Lower leg skin (tissue), 4 donors: ENCODE results near the gene TMEM163. TPM values are rescaled to one million over a fixed set of nuclear protein-coding genes. Genes with fewer than 3 reads are reported as not detected.
"Not testable (repeated sequence)": the region's sequence is repeated elsewhere in the genome, so short reads cannot be mapped to it uniquely, and the experiment has no call there.

Source experiments
- DNase-seq, 2 donors: peaks; one replicate each; pipeline ENCODE4 v3.0.0-alpha.2; 2019; ENCODE audit warnings: low spot score in 2 of 2
- H3K4me3 ChIP-seq: fragments of 200-600 bp; sonication (generic); 2 replicates; pipeline ENCODE4 v1.5.1; 2017; ENCODE audit warnings: mild to moderate bottlenecking, low read depth; ENCODE audit not compliant: poor library complexity, severe bottlenecking
- CTCF ChIP-seq, 3 donors: fragments of 450-650 bp; IDR thresholded peaks; one replicate each; pipeline ENCODE4 v1.5.1; 2016; ENCODE audit warnings: antibody characterized with exemption in 3 of 3, mild to moderate bottlenecking in 3 of 3, moderate library complexity in 2 of 3
- POLR2A ChIP-seq, 2 donors: fragments of 450-650 bp; IDR thresholded peaks; one replicate each; pipeline ENCODE4 v1.6.1; 2016 to 2017; ENCODE audit warnings: antibody characterized with exemption in 2 of 2, mild to moderate bottlenecking in 1 of 2, moderate library complexity in 1 of 2
- WGBS, 2 donors: methylation state at CpG; one replicate each; pipeline ENCODE4 v1.1.5; 2018; 5-methylcytosine and 5-hydroxymethylcytosine counted together
- intact Hi-C: fragments of 100-400 bp; cut with DNase I; formaldehyde crosslinking; loops from one replicate; pipeline ENCODE4 v1.15.0; 2023; ENCODE audit warnings: low total_unique reads
- total RNA-seq, 4 donors: library from RNA; depleted of rRNA; stranded (reverse); fragments of >200 nt; gene quantifications; one replicate each; pipeline ENCODE4 v1.1.0, GENCODE V29; 2016

Gene TMEM163
- total RNA-seq, 4 donors from 2014 or later: 0.19 to 0.46 TPM; not detected in 2

- peak in 1 of 2 donors; percentile 23 for DNase-seq
- TF ChIP-seq POLR2A (IDR thresholded peaks at IDR 0.05) (no peak), CTCF (IDR thresholded peaks at IDR 0.05) (no peak)
- WGBS, 2 donors: 78 to 84% methylated on average over 3 of the region's 3 CpGs
- H3K4me3 ChIP-seq: no peak overlapping the region
- intact Hi-C loops: no loop called here
Measured at GRCh38 chr2:134599236-134599635, 119.6 kb downstream of the TMEM163 start.

GRCh38 chr2:134594399-134594798 is 124.4 kb downstream of the TMEM163 start:
- H3K4me3 ChIP-seq: no peak overlapping the region
- intact Hi-C loops: no loop called here
- TF ChIP-seq POLR2A (IDR thresholded peaks at IDR 0.05): no peak
- no peak for TF ChIP-seq CTCF (IDR thresholded peaks at IDR 0.05)
- DNase-seq: peak in 1 of 2 donors; percentile 15
- WGBS, 2 donors: 55 to 57% methylated on average over 6 of the region's 6 CpGs

DNA sequence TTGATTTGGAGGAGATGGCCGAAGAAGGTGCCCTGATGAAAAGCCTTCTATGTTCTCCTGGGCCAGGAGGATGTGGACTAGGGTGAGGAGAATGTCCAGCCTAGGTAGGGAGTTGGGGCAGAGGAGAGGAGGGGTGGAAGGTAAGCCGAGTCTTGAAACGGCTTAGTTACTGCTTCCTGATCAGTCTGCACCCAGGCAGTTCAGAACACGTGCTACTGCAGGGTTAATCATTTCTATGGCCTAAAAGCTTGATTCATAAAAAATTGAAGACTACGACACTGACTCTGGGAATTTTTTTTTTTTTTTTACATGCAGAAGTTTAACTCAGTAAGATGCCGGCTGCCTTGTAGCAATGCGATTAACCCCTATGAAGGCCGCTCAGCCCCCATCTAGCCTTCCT is 125.3 kb downstream of the TMEM163 start:
- no peak for TF ChIP-seq POLR2A (IDR thresholded peaks at IDR 0.05)
- TF ChIP-seq CTCF (IDR thresholded peaks at IDR 0.05): no peak
- H3K4me3 ChIP-seq: no peak overlapping the region
- intact Hi-C loops: no loop called here
- no peak for DNase-seq
- 81 to 82% methylated on average over 8 of the region's 8 CpGs for WGBS, 2 donors

DNA sequence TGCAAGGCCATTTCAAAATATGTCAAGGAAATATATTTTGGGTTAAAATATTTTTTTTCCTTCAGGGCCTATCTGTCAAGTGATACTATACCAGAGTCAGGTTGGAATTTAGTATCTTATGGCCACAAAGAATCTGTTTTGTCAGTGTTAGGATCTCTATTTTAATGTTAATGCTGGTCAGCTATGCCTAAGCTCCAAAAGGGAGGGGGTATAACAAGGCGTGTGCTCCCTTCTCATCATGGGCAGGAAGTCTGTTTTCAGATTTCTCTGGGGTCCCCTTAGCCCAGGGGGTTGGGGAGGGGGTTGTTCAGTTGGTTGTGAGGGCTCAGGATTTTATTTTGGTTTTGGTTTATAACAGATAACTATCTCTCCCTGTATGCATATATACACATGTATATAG is 126.4 kb downstream of the TMEM163 start:
- WGBS, 2 donors: 50 to 65% methylated on average over 1 of the region's 1 CpG
- no peak for TF ChIP-seq CTCF (IDR thresholded peaks at IDR 0.05)
- no peak for TF ChIP-seq POLR2A (IDR thresholded peaks at IDR 0.05)
- no peak overlapping the region for H3K4me3 ChIP-seq
- intact Hi-C loops: no loop called here
- DNase-seq: peak in 1 of 2 donors; percentile 7

GRCh38 chr2:134591526-134591925 is 127.3 kb downstream of the TMEM163 start:
- TF ChIP-seq POLR2A (IDR thresholded peaks at IDR 0.05) (no peak), CTCF (IDR thresholded peaks at IDR 0.05) (no peak)
- WGBS, 2 donors: 71 to 84% methylated on average over 1 of the region's 1 CpG
- no peak overlapping the region for H3K4me3 ChIP-seq
- intact Hi-C loops: no loop called here
- peak in 1 of 2 donors; percentile 2 for DNase-seq

DNA sequence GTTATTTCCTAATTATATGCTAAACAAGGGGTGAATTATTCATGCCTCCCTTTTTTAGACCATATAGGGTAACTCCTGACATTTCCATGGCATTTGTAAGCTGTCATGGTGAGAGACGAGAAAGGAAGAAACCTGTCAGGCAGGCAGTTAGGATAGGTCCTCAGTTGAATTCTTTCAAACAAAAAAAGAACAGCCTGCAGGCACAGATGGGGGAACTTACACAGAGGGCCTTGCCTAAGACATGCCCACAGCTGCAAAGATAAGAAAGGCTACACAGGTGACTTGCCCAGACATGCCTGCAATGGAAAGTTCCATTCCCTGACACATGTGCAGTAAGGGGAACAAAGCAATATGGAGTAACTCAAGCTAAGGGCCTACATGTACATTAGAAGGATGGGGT is 128.1 kb downstream of the TMEM163 start:
- TF ChIP-seq CTCF (IDR thresholded peaks at IDR 0.05) (no peak), POLR2A (IDR thresholded peaks at IDR 0.05) (no peak)
- intact Hi-C loops: no loop called here
- peak in 1 of 2 donors; percentile 25 for DNase-seq
- no peak overlapping the region for H3K4me3 ChIP-seq
- 48 to 62% methylated on average over 1 of the region's 1 CpG for WGBS, 2 donors

GRCh38 chr2:134589171-134590083 is 129.4 kb downstream of the TMEM163 start:
- DNase-seq: peak in 1 of 2 donors; percentile 15
- 62 to 73% methylated on average over 4 of the region's 4 CpGs for WGBS, 2 donors
- H3K4me3 ChIP-seq, intact Hi-C loops: not testable (repeated sequence)
